Activated CD8-positive, alpha-beta memory T cell treated with anti-CD3 and anti-CD28 coated beads for 36 hours (primary cell): ENCODE data around the gene TNXB. TPM values are rescaled to one million over a fixed set of nuclear protein-coding genes. Genes with fewer than 3 reads are reported as not detected.
"Not testable (repeated sequence)": the region's sequence is repeated elsewhere in the genome, so short reads cannot be mapped to it uniquely, and the experiment has no call there.

Experiments
- CTCF ChIA-PET: fragments of 350-600 bp; sonication (Branson Sonifier 250); formaldehyde crosslinking; loops from one replicate; lab custom pipeline; 2021; ENCODE audit warnings: antibody characterized with exemption; lab: Charles Lee
- POLR2A ChIA-PET: fragments of 350-600 bp; sonication (Branson Sonifier 250); formaldehyde crosslinking; loops from one replicate; lab custom pipeline; 2021; ENCODE audit warnings: antibody characterized with exemption; lab: Charles Lee
- total RNA-seq, 2 experiments: library from RNA; stranded (reverse); gene quantifications; one replicate each; pipeline ENCODE4 v1.2.3, GENCODE V29; 2021

TNXB gene
- total RNA-seq, 2 experiments from 2014 or later: 1.1 to 1.3 TPM

DNA sequence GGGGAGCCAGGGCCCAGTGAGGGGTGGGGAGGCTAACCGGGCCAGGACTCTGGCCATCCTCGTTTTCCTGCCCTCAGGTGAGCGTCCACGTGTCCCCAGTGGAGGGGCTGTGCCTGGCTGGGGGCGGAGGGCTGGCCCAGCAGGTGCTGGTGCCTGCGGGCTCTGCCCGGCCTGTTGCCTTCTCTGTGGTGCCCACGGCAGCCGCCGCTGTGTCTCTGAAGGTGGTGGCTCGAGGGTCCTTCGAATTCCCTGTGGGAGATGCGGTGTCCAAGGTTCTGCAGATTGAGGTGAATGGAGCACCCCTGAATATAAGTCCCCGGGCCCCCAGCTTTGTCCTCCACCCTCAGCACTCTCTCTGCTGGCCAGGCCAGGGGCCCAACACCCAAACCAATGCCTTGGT lies 114.7 kb downstream of the TNXB start:
- CTCF ChIA-PET, POLR2A ChIA-PET: not testable (repeated sequence)

Other genes with a start within 250 kb of the TNXB start
- 10 to 100 TPM; 15.9 to 17.4 TPM for gene NEU1, start 246.5 kb downstream of the TNXB start, total RNA-seq
- not detected for gene SLC44A4, start 230.3 kb downstream of the TNXB start, total RNA-seq
- gene EHMT2, start 211.6 kb downstream of the TNXB start, total RNA-seq: 10 to 100 TPM; 67.4 to 67.8 TPM
- gene ZBTB12, start 207.3 kb downstream of the TNXB start, total RNA-seq: 1 to 10 TPM; 3.3 to 3.6 TPM
- gene C2, start 181.6 kb downstream of the TNXB start, total RNA-seq: under 1 TPM; 0.59 to 0.82 TPM
- gene CFB, start 163.2 kb downstream of the TNXB start, total RNA-seq: not detected
- gene NELFE, start 150.4 kb downstream of the TNXB start, total RNA-seq: 10 to 100 TPM; 80.0 to 85.7 TPM
- gene SKIC2, start 150.2 kb downstream of the TNXB start, total RNA-seq: 100 to 1,000 TPM; 106 to 109 TPM
- gene DXO, start 137.2 kb downstream of the TNXB start, total RNA-seq: 10 to 100 TPM; 11.8 to 13.7 TPM
- 1 to 10 TPM; 3.0 to 3.7 TPM for gene C4A, start 127.3 kb downstream of the TNXB start, total RNA-seq
- gene C4B, start 94.5 kb downstream of the TNXB start, total RNA-seq: 1 to 10 TPM; 2.5 to 3.6 TPM
- gene CYP21A2, start 70.9 kb downstream of the TNXB start, total RNA-seq: under 1 TPM; 0.23 to 0.44 TPM
- gene ATF6B, start 18.9 kb upstream of the TNXB start, total RNA-seq: 10 to 100 TPM; 60.6 to 61.8 TPM
- gene FKBPL, start 20.9 kb upstream of the TNXB start, total RNA-seq: 1 to 10 TPM; 6.7 to 7.1 TPM
- gene PRRT1, start 42.6 kb upstream of the TNXB start, total RNA-seq: under 1 TPM; 0.61 TPM
- 10 to 100 TPM; 25.2 to 26.2 TPM for gene PPT2, start 44.8 kb upstream of the TNXB start, total RNA-seq
- gene EGFL8, start 55.3 kb upstream of the TNXB start, total RNA-seq: 10 to 100 TPM; 11.9 to 12.3 TPM
- gene AGPAT1, start 66.7 kb upstream of the TNXB start, total RNA-seq: 10 to 100 TPM; 41.0 to 43.5 TPM
- gene RNF5, start 69.1 kb upstream of the TNXB start, total RNA-seq: 10 to 100 TPM; 58.4 to 58.9 TPM
- 10 to 100 TPM; 10.5 to 15.2 TPM for gene AGER, start 74.9 kb upstream of the TNXB start, total RNA-seq
- 10 to 100 TPM; 53.9 to 59.3 TPM for gene PBX2, start 80.9 kb upstream of the TNXB start, total RNA-seq
- 10 to 100 TPM; 69.4 to 73.0 TPM for gene GPSM3, start 83.3 kb upstream of the TNXB start, total RNA-seq
- 1 to 10 TPM; 1.4 to 1.5 TPM for gene NOTCH4, start 114.7 kb upstream of the TNXB start, total RNA-seq